ENCODE results near the gene BAZ1A. TPM values are rescaled to one million over a fixed set of nuclear protein-coding genes. Genes with fewer than 3 reads are reported as not detected.

Gene BAZ1A
- total and polyA plus RNA-seq, 2 of the 8 experiments (the other 6 are each of a cell fraction or from before 2014, with no cell fraction given): 8.0 to 23.1 TPM

- TF ChIP-seq CHD7 (IDR thresholded peaks at IDR 0.05; ENCODE audit: insufficient replicate concordance, low read length): no peak
- no peak for TF ChIP-seq GTF2F1 (IDR thresholded peaks at IDR 0.05; ENCODE audit: borderline replicate concordance, low read depth, low read length)
- no peak for TF ChIP-seq SIX5 (IDR thresholded peaks at IDR 0.05; ENCODE audit: low read depth, low read length)
- TF ChIP-seq SP4 (IDR thresholded peaks at IDR 0.05; ENCODE audit: low read length): no peak
- TF ChIP-seq MAFK (IDR thresholded peaks at IDR 0.05; ENCODE audit: low read depth, low read length): no peak
Observed at GRCh38 chr14:34888186-34888585, 13.0 kb upstream of the BAZ1A start (continued).
